ENCODE results near the gene HINT1. TPM values are rescaled to one million over a fixed set of nuclear protein-coding genes. Genes with fewer than 3 reads are reported as not detected.

The HINT1 gene
- total RNA-seq, 3 donors from 2014 or later, result 161 to 217 (median 214) TPM

DNA sequence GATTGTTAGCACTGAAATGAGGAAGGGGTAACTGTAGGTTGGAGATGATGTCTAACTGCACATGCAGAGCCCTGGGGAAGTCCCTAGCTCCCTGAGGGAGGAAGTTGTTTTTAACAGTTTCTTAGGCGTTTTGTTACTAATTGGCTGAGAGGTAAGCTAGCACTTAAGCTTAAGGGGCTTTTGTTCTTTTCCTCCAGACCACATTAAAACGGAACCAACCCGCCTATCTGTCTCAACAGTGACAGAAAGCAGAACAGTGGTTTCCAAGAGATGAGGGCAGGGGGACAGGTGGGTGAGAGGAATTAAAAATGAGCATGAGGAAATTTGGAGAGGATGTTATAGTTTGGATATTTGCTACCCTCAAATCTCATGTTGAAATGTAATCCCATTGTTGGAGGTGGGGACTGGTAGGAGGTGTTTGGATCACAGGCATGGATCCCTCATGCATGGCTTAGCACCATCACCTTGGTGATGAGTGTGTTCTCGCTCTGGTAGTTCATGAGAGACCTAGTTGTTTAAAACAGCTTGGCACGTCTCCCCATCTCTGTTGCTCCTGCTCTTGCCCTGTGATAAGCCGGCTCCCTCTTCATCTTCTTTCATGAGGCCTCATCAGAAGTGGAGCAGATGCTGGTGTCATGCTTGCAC lies 44.6 kb upstream of the HINT1 start:
- Histone ChIP-seq H3K4me3 (no peak overlapping the region), H3K4me1 (no peaks in the 10 kb centered on the region), H3K36me3 (no peaks in the 10 kb centered on the region), H3K9me3 (no peaks in the 10 kb centered on the region), H3K27me3 (no peaks in the 10 kb centered on the region), H3K27ac (no peak overlapping the region)
- DNase-seq (ENCODE audit: low spot score in 2 of 2), result no peak
- intact Hi-C loops (cut with DNase I; ENCODE audit: low total_unique reads), result no loop called here
- TF ChIP-seq POLR2A (IDR thresholded peaks at IDR 0.05), result no peak
- TF ChIP-seq, protein P1, sequence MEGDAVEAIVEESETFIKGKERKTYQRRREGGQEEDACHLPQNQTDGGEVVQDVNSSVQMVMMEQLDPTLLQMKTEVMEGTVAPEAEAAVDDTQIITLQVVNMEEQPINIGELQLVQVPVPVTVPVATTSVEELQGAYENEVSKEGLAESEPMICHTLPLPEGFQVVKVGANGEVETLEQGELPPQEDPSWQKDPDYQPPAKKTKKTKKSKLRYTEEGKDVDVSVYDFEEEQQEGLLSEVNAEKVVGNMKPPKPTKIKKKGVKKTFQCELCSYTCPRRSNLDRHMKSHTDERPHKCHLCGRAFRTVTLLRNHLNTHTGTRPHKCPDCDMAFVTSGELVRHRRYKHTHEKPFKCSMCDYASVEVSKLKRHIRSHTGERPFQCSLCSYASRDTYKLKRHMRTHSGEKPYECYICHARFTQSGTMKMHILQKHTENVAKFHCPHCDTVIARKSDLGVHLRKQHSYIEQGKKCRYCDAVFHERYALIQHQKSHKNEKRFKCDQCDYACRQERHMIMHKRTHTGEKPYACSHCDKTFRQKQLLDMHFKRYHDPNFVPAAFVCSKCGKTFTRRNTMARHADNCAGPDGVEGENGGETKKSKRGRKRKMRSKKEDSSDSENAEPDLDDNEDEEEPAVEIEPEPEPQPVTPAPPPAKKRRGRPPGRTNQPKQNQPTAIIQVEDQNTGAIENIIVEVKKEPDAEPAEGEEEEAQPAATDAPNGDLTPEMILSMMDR (IDR thresholded peaks at IDR 0.05), result no peak
- TF ChIP-seq POLR2AphosphoS5 (IDR thresholded peaks at IDR 0.05), result no peak

DNA sequence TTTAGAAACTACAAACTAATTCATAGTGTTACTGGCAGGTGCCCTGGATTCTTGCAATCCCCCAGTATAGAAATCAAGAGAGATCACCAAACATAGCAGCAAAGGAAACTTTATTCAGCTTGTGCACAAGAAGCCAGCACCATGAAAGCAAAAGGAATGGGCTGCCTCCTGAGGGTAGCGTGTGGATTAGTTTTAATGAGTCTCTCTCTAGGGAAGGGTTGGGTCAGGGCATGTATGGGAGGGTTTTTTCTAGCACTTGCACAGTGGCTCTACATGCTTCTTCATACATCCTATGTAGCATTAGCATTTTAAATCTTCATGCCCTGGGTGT lies 44.1 kb upstream of the HINT1 start:
- Histone ChIP-seq H3K4me3 (no peak overlapping the region), H3K27ac (no peak overlapping the region), H3K9me3 (no peaks in the 10 kb centered on the region), H3K36me3 (no peaks in the 10 kb centered on the region), H3K4me1 (no peaks in the 10 kb centered on the region), H3K27me3 (no peaks in the 10 kb centered on the region)
- no peak for DNase-seq (ENCODE audit: low spot score in 2 of 2)
- no peak for TF ChIP-seq POLR2AphosphoS5 (IDR thresholded peaks at IDR 0.05)
- TF ChIP-seq, protein P1 (IDR thresholded peaks at IDR 0.05), result no peak
- TF ChIP-seq POLR2A (IDR thresholded peaks at IDR 0.05), result no peak
- intact Hi-C loops (cut with DNase I; ENCODE audit: low total_unique reads), result no loop called here

DNA sequence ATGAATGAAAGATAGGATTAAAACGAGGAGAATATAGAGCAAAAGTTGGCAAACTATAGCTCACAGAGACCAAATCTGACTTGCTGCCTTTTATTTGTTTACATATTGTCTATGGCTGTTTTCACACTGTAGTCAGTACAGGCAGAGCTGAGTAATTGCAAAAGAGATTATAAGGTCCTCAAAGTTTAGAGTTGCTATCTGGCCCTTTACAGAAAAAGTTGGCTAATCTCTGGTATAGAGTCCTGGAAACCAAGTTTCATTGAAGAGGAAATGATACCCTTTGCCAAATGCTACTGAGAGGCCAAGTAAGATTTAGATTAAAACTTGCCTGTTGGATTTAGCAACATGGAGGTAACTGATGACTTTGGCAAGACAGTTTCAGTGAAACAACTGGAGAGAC lies 41.7 kb upstream of the HINT1 start:
- Histone ChIP-seq H3K36me3 (no peaks in the 10 kb centered on the region), H3K9me3 (no peaks in the 10 kb centered on the region), H3K4me1 (no peaks in the 10 kb centered on the region), H3K27me3 (no peaks in the 10 kb centered on the region), H3K27ac (no peak overlapping the region), H3K4me3 (no peak overlapping the region)
- intact Hi-C loops (cut with DNase I; ENCODE audit: low total_unique reads), result no loop called here
- no peak for DNase-seq (ENCODE audit: low spot score in 2 of 2)
- TF ChIP-seq POLR2AphosphoS5 (IDR thresholded peaks at IDR 0.05) (no peak), POLR2A (IDR thresholded peaks at IDR 0.05) (no peak)
- TF ChIP-seq, protein P1 (IDR thresholded peaks at IDR 0.05), result no peak

DNA sequence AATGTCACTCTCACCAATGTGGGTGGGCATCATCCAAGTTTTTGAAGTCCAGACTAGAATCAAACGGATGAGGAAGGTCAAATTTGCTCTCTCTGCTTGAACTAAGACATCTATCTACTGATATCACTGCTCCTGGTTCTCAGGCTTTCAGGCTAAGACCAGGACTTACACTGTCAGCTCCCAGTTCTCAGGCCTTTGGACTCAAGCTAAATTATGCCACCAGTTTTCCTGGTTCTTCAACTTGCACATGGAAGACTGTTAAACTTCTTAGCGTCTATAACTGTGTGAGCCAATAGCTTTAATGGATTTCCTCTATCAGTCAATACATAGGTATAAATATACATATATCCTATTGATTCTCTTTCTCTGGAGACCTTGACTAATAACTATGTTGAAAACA lies 41.0 kb upstream of the HINT1 start:
- intact Hi-C loops (cut with DNase I; ENCODE audit: low total_unique reads), result no loop called here
- no peak overlapping the region for H3K27ac ChIP-seq
- no peaks in the 10 kb centered on the region for H3K27me3 ChIP-seq
- TF ChIP-seq POLR2AphosphoS5 (IDR thresholded peaks at IDR 0.05), result no peak
- TF ChIP-seq, protein P1 (IDR thresholded peaks at IDR 0.05), result no peak
- TF ChIP-seq POLR2A (IDR thresholded peaks at IDR 0.05), result no peak
- H3K4me3 ChIP-seq, result no peak overlapping the region
- no peaks in the 10 kb centered on the region for H3K9me3 ChIP-seq
- no peaks in the 10 kb centered on the region for H3K36me3 ChIP-seq
- no peaks in the 10 kb centered on the region for H3K4me1 ChIP-seq
- no peak for DNase-seq (ENCODE audit: low spot score in 2 of 2)

DNA sequence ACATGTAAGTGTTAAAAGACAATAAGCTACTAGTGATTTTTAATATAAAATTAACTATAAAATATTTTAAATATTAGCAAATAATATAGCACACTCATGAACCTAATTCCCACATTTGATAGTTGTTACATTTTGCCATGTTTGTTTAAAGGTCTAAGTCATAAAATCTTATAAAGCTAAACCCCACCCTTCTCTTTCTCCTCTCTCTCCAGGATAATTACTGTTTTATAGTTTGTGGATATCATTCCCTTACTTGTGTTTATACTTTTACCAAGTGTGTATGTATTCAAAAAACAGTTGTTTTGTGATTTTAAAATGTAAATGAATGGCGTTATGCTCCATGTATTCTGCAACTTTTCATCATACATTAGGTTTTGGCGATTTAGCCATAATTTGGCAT lies 39.9 kb upstream of the HINT1 start:
- no peak overlapping the region for H3K4me3 ChIP-seq

More for the DNA sequence above, 39.9 kb upstream of the HINT1 start:
- Histone ChIP-seq H3K9me3 (no peaks in the 10 kb centered on the region), H3K27ac (no peak overlapping the region), H3K27me3 (no peaks in the 10 kb centered on the region), H3K4me1 (no peaks in the 10 kb centered on the region), H3K36me3 (no peaks in the 10 kb centered on the region)
- intact Hi-C loops (cut with DNase I; ENCODE audit: low total_unique reads), result no loop called here
- no peak for DNase-seq (ENCODE audit: low spot score in 2 of 2)
- TF ChIP-seq POLR2AphosphoS5 (IDR thresholded peaks at IDR 0.05) (no peak), POLR2A (IDR thresholded peaks at IDR 0.05) (no peak)
- TF ChIP-seq, protein P1 (IDR thresholded peaks at IDR 0.05), result no peak
